Endodermal cell (in vitro differentiated cells): ENCODE measurements around the gene TF. TPM values are rescaled to one million over a fixed set of nuclear protein-coding genes. Genes with fewer than 3 reads are reported as not detected.

Source experiments
- DNase-seq: peaks from one replicate; pipeline ENCODE4 v3.0.0-alpha.2; 2017
- H3K27ac ChIP-seq: 2 replicates; pipeline ENCODE4 v1.5.1; 2013; ENCODE audit warnings: mild to moderate bottlenecking, low read depth, low read length, moderate library complexity
- H3K27me3 ChIP-seq: 2 replicates; pipeline ENCODE4 v1.6.1; 2013; ENCODE audit warnings: mild to moderate bottlenecking, low read length, moderate library complexity; ENCODE audit not compliant: insufficient read depth, control insufficient read depth, poor library complexity, severe bottlenecking
- H3K36me3 ChIP-seq: 2 replicates; pipeline ENCODE4 v1.7.0; 2013; ENCODE audit warnings: mild to moderate bottlenecking, low read length, moderate library complexity; ENCODE audit not compliant: control insufficient read depth, insufficient read depth
- H3K4me1 ChIP-seq: one replicate; pipeline ENCODE4 v1.7.0; 2013; ENCODE audit warnings: low read length; ENCODE audit not compliant: control insufficient read depth, insufficient read depth
- H3K4me3 ChIP-seq: 2 replicates; pipeline ENCODE4 v1.5.1; 2013; ENCODE audit warnings: mild to moderate bottlenecking, low read length, moderate library complexity
- H3K9ac ChIP-seq: 2 replicates; pipeline ENCODE4 v1.6.1; 2013; ENCODE audit warnings: mild to moderate bottlenecking, low read length, moderate library complexity; ENCODE audit not compliant: poor library complexity, severe bottlenecking; ENCODE audit errors: extremely low read depth
- H3K9me3 ChIP-seq: 2 replicates; pipeline ENCODE4 v1.6.1; 2013; ENCODE audit warnings: mild to moderate bottlenecking, low read length, moderate library complexity; ENCODE audit not compliant: control insufficient read depth
- H3K27ac Mint-ChIP-seq: 2 replicates; pipeline ENCODE4 v1.8.0; 2020; ENCODE audit warnings: mixed read lengths
- H3K27me3 Mint-ChIP-seq: 2 replicates; pipeline ENCODE4 v1.8.0; 2021; ENCODE audit warnings: mild to moderate bottlenecking, mixed read lengths; ENCODE audit not compliant: insufficient read depth
- H3K36me3 Mint-ChIP-seq: 2 replicates; pipeline ENCODE4 v1.8.0; 2020; ENCODE audit warnings: low read depth, mixed read lengths
- H3K4me1 Mint-ChIP-seq: 2 replicates; pipeline ENCODE4 v1.8.0; 2020; ENCODE audit warnings: mixed read lengths
- H3K4me3 Mint-ChIP-seq: 2 replicates; pipeline ENCODE4 v1.8.0; 2020; ENCODE audit warnings: mild to moderate bottlenecking, moderate library complexity, mixed read lengths
- H3K9me3 Mint-ChIP-seq: 2 replicates; pipeline ENCODE4 v1.8.0; 2020; ENCODE audit warnings: mild to moderate bottlenecking, mixed read lengths
- CTCF ChIP-seq: fragments of 200-600 bp; sonication (generic); conservative IDR thresholded peaks from 2 replicates; pipeline ENCODE4 v1.5.0; 2021; ENCODE audit warnings: antibody characterized with exemption, mild to moderate bottlenecking
- WGBS, 2 experiments: methylation state at CpG; one replicate each; pipeline versions ENCODE4 v1.1.5 to v1.1.7; 2013; ENCODE audit warnings: missing lambda C conversion rate in 2 of 2, mixed read lengths in 1 of 2; ENCODE audit not compliant: insufficient coverage in 1 of 2, insufficient read length in 1 of 2; 5-methylcytosine and 5-hydroxymethylcytosine counted together
- total RNA-seq, 2 donors: library from RNA; stranded (reverse); fragmentation: NEBNext Ultra II Directional in 1 of 2; extraction: Animal tissue kit (Norgen Biotek cat#: 25700) in 1 of 2; gene quantifications; 2 replicates in 1 of 2; 3 replicates in 1 of 2; pipeline ENCODE4 v1.2.1, GENCODE V29; 2021

TF gene
- total RNA-seq, 2 donors from 2014 or later, result 0.40 to 3.0 TPM

- Histone ChIP-seq H3K27ac (no peak overlapping the region), H3K9ac (no peak overlapping the region), H3K9me3 (no peaks in the 10 kb centered on the region), H3K4me3 (no peak overlapping the region), H3K36me3 (no peaks in the 10 kb centered on the region), H3K27me3 (no peaks in the 10 kb centered on the region), H3K4me1 (no peaks in the 10 kb centered on the region)
- no peaks in the 10 kb centered on the region for H3K27me3 Mint-ChIP-seq
- WGBS, 2 experiments, result 93 to 100% methylated on average over 6 to 14 of the region's 14 CpGs
- peak; percentile 31 for DNase-seq
- H3K4me1 Mint-ChIP-seq, result no peaks in the 10 kb centered on the region
- no peaks in the 10 kb centered on the region for H3K36me3 Mint-ChIP-seq
- no peak overlapping the region for H3K4me3 Mint-ChIP-seq
- no peak overlapping the region for H3K27ac Mint-ChIP-seq
- no peak for TF ChIP-seq CTCF
- H3K9me3 Mint-ChIP-seq, result no peaks in the 10 kb centered on the region
Observed at GRCh38 chr3:133834621-133835417, 88.6 kb downstream of the TF start.

GRCh38 chr3:133835418-133835743, 89.2 kb downstream of the TF start:
- no peak for TF ChIP-seq CTCF
- no peaks in the 10 kb centered on the region for H3K27me3 Mint-ChIP-seq
- H3K4me3 Mint-ChIP-seq, result no peak overlapping the region

GRCh38 chr3:133835961-133836360, 89.8 kb downstream of the TF start:
- Histone ChIP-seq H3K36me3 (no peaks in the 10 kb centered on the region), H3K9ac (no peak overlapping the region), H3K27me3 (no peaks in the 10 kb centered on the region), H3K9me3 (no peaks in the 10 kb centered on the region), H3K27ac (no peak overlapping the region), H3K4me3 (no peak overlapping the region), H3K4me1 (no peaks in the 10 kb centered on the region)
- no peak overlapping the region for H3K27ac Mint-ChIP-seq
- no peak for TF ChIP-seq CTCF
- H3K36me3 Mint-ChIP-seq, result no peaks in the 10 kb centered on the region
- 67 to 69% methylated on average over 3 to 4 of the region's 4 CpGs for WGBS, 2 experiments
- H3K9me3 Mint-ChIP-seq, result no peaks in the 10 kb centered on the region
- H3K4me3 Mint-ChIP-seq, result no peak overlapping the region
- no peaks in the 10 kb centered on the region for H3K27me3 Mint-ChIP-seq
- peak; percentile 28 for DNase-seq
- no peaks in the 10 kb centered on the region for H3K4me1 Mint-ChIP-seq

More at GRCh38 chr3:133835418-133835743, 89.2 kb downstream of the TF start:
- H3K4me1 Mint-ChIP-seq, result no peaks in the 10 kb centered on the region
- H3K36me3 Mint-ChIP-seq, result no peaks in the 10 kb centered on the region
- Histone ChIP-seq H3K36me3 (no peaks in the 10 kb centered on the region), H3K4me1 (no peaks in the 10 kb centered on the region), H3K9ac (no peak overlapping the region), H3K9me3 (no peaks in the 10 kb centered on the region), H3K27ac (no peak overlapping the region), H3K27me3 (no peaks in the 10 kb centered on the region), H3K4me3 (no peak overlapping the region)
- DNase-seq, result peak; percentile 7
- no peaks in the 10 kb centered on the region for H3K9me3 Mint-ChIP-seq
- 91 to 95% methylated on average over 2 to 3 of the region's 3 CpGs for WGBS, 2 experiments
- H3K27ac Mint-ChIP-seq, result no peak overlapping the region
